Activated T-cell treated with anti-CD3 and anti-CD28 coated beads for 24 hours (primary cell): Measurements from ENCODE around the gene FGFBP2.

Experiments used
- DNase-seq: peaks from one replicate; pipeline ENCODE4 v3.0.0-alpha.2; 2020; ENCODE audit warnings: low read depth

The FGFBP2 gene

GRCh38 chr4:15963001-15963451 lies at the start of gene FGFBP2:
TSS of gene FGFBP2 (minus strand) at chr4:15963175. CDS start at chr4:15963129, 46 bp downstream.
- peak; percentile 55 for DNase-seq

- no peak for DNase-seq
Measured at GRCh38 chr4:16011173-16011572, 48.2 kb upstream of the FGFBP2 start.

- no peak for DNase-seq
Measured at GRCh38 chr4:16009153-16009552, 46.2 kb upstream of the FGFBP2 start.

GRCh38 chr4:16007471-16008095 lies 44.6 kb upstream of the FGFBP2 start:
- no peak for DNase-seq

GRCh38 chr4:16006771-16007446 lies 43.9 kb upstream of the FGFBP2 start:
- DNase-seq = no peak

GRCh38 chr4:16005676-16006075 lies 42.7 kb upstream of the FGFBP2 start:
- no peak for DNase-seq

- peak; percentile 25 for DNase-seq
Measured at GRCh38 chr4:16001484-16001858, 38.5 kb upstream of the FGFBP2 start.

GRCh38 chr4:16000708-16001483 lies 37.9 kb upstream of the FGFBP2 start:
- no peak for DNase-seq

- no peak for DNase-seq
Measured at GRCh38 chr4:15996773-15997172, 33.8 kb upstream of the FGFBP2 start.

GRCh38 chr4:15995826-15996225 lies 32.9 kb upstream of the FGFBP2 start:
- DNase-seq = no peak

GRCh38 chr4:15992167-15992485 lies 29.2 kb upstream of the FGFBP2 start:
- no peak for DNase-seq

GRCh38 chr4:15990570-15991285 lies 27.8 kb upstream of the FGFBP2 start:
- DNase-seq = no peak

GRCh38 chr4:15989424-15989823 lies 26.4 kb upstream of the FGFBP2 start:
- DNase-seq = no peak

- no peak for DNase-seq
Measured at GRCh38 chr4:15988222-15988621, 25.2 kb upstream of the FGFBP2 start.

- DNase-seq = no peak
Measured at GRCh38 chr4:15986907-15987306, 23.9 kb upstream of the FGFBP2 start.

GRCh38 chr4:15983610-15984009 lies 20.6 kb upstream of the FGFBP2 start:
- no peak for DNase-seq

GRCh38 chr4:15982842-15983524 lies 20.0 kb upstream of the FGFBP2 start:
- no peak for DNase-seq

GRCh38 chr4:15976456-15977447 lies 13.8 kb upstream of the FGFBP2 start:
- no peak for DNase-seq

GRCh38 chr4:15971068-15971801 lies 8.3 kb upstream of the FGFBP2 start:
- DNase-seq = no peak
